WI38 (cell line): ENCODE results near the gene POLR2L.

Source experiments
- H3K4me3 ChIP-seq: 2 replicates; pipeline ENCODE4 v1.5.1; 2011; ENCODE audit warnings: low read depth, mild to moderate bottlenecking, control low read depth, low read length
- CTCF ChIP-seq: IDR thresholded peaks from 2 replicates; pipeline ENCODE4 v1.5.1; 2012; ENCODE audit warnings: low read depth, mild to moderate bottlenecking, control low read depth, low read length

The POLR2L gene

DNA sequence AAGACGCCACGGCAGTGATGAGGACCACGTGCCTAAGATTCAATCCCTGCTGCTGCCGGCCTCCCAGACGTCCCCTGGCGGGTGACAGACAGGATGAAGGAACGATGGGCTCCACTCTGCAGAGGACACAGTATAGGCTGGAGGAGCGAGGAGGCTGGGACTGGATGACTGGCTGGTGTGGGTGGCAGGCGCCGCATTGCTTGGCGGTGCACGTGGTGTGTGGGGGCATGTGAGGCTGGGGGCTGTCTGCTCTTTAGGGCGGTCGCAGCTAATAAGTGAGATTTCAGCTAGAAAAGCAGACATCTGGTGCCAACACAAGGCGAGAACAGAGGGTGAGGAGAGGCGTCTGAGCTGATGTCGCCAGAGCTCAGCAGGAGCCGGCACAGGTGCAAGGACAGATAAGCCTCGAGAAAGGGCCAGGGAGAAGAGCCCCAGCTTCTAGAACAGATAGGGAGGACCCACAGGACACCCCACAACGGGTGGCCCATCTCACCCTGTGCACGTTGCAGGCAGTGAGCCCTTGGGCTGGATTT is 33.5 kb upstream of the POLR2L start:
- H3K4me3 ChIP-seq: no peak overlapping the region
- no peak for TF ChIP-seq CTCF

DNA sequence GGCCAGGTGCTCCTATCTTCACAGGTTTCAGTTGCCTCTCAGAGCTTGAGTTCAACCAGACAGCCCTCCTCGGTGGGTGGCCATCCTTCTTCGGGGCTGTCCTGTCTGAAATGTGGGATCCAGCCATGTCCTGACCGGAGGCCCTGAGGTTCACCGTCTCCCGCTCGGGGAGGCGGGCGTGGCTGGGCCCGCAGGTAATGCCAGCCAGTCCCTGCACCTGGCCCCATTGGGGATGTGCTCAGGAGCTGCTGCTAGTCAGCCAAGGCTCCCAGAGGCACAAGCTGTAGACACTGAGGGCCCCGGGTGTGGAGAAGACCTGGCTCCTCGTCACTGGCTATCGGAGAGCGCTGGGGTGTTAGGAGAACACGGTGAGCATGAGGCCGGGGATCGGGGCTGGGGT is 32.9 kb upstream of the POLR2L start:
- TF ChIP-seq CTCF: no peak
- no peak overlapping the region for H3K4me3 ChIP-seq

- TF ChIP-seq CTCF: no peak
- no peak overlapping the region for H3K4me3 ChIP-seq
Observed at GRCh38 chr11:873706-874105, 31.4 kb upstream of the POLR2L start.

DNA sequence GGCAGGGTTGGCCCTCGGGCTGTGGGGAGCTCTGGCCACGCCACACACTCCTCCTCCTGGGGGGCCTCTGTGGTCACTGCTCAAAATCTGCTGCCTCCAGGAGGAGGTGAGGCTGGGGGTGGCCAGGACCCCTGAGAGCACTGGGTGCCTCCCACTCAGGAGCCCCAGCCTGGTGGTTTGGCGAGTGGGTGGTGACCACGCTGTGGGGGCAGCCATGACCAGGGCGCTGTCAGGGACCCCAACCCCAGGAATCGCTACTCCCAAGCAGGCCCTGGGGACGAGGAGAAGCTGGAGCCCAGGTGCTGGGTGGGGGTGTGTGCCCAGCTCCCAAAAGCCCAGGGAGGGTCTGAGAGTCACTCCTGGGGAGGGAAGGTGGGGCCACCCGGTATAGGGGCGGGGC is 30.5 kb upstream of the POLR2L start:
- TF ChIP-seq CTCF: no peak
- H3K4me3 ChIP-seq: no peak overlapping the region

DNA sequence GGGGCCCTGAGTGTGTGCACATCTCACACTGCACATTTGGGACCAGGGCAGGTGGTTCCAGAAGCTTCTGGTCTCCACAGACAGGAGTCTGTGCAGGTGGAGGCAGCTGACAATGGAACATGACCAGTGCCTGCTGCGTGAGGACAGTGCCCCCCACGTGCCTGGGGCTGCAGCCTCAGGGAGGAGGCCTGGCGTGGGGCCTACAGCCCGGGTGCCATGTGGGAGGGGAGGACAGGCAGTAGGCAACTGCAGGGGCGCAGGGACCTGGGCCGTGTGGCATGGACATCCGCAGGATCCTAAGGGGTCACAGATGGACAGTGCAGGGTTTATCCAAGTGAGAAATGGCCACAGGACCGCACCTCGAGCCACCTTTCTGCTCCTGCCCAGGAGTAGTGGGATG is 29.1 kb upstream of the POLR2L start:
- no peak for TF ChIP-seq CTCF
- no peak overlapping the region for H3K4me3 ChIP-seq

DNA sequence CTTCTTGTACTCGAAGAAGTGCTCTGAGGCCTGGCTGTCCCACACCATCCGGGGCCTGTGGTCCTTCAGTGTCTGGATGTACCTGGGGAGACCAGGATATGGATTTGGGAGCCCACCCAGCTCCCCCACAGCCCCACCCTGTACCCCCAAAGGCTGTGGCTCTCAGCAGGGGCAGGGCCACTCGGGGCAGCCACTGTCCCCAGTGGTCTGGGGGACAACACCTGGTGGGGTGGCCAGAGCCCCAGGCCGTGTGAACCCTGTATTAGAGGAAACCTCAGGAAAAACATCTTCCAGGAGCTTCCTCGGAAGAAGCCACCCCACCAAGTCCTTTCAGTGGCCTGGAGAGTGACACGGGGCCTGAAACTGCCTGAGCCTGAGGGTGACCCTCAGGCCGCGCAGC is 28.1 kb upstream of the POLR2L start:
- H3K4me3 ChIP-seq: no peak overlapping the region
- TF ChIP-seq CTCF: no peak

GRCh38 chr11:870127-870413 is 27.7 kb upstream of the POLR2L start:
- H3K4me3 ChIP-seq: no peak overlapping the region
- TF ChIP-seq CTCF: no peak
